ENCODE data around the gene ADAMTS9.

GRCh38 chr3:64556046-64556445 is 131.8 kb downstream of the ADAMTS9 start:
- TF ChIP-seq CTCF (IDR thresholded peaks at IDR 0.05): no peak
- TF ChIP-seq POLR2A (IDR thresholded peaks at IDR 0.05): no peak
